Ovary (tissue), 3 donors: ENCODE measurements around the gene CORO1C.

Source experiments
- EP300 ChIP-seq: sonication (generic); formaldehyde crosslinking; IDR thresholded peaks from one replicate; pipeline ENCODE4 v1.6.1; 2017; ENCODE audit warnings: antibody characterized with exemption
- TF ChIP-seq, protein P1 (sequence below), 3 donors: fragments of 450-650 bp in 2 of 3; fragments of 200-600 bp in 1 of 3; IDR thresholded peaks; one replicate each; pipeline versions ENCODE4 v1.5.1 to v1.8.0; 2016 to 2022; ENCODE audit warnings: antibody characterized with exemption in 3 of 3, mild to moderate bottlenecking in 1 of 3
- donor health status: DM: no; HTN: no; CAD: no.

DNA sequence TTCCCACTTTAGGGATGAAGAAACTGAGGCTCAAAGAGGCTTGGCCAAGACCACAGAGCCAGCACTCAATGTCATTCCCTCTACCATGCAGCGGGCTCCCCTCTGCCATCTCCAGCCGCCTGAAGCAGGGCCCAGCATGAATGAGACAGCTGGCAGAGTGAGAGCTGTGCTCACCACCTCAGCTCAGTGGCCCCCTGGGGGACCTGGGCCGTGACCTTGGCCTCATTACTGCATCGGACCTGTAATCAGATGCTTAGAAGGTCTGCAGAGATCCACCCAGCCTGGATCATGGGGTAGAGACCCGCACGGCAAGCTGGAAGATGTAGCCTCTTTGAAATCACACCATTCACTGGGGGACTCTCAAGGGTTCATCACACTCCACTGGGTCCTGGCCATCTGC, 22.7 kb upstream of the CORO1C start:
- no peak for TF ChIP-seq EP300
- TF ChIP-seq, protein P1, sequence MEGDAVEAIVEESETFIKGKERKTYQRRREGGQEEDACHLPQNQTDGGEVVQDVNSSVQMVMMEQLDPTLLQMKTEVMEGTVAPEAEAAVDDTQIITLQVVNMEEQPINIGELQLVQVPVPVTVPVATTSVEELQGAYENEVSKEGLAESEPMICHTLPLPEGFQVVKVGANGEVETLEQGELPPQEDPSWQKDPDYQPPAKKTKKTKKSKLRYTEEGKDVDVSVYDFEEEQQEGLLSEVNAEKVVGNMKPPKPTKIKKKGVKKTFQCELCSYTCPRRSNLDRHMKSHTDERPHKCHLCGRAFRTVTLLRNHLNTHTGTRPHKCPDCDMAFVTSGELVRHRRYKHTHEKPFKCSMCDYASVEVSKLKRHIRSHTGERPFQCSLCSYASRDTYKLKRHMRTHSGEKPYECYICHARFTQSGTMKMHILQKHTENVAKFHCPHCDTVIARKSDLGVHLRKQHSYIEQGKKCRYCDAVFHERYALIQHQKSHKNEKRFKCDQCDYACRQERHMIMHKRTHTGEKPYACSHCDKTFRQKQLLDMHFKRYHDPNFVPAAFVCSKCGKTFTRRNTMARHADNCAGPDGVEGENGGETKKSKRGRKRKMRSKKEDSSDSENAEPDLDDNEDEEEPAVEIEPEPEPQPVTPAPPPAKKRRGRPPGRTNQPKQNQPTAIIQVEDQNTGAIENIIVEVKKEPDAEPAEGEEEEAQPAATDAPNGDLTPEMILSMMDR (IDR thresholded peaks at IDR 0.05): no peak
